ENCODE data around the gene NOTCH2NLA.
A peak's percentile ranks its signal among the peaks of the same experiment; 100 is the strongest.
"Not testable (repeated sequence)": the region's sequence is repeated elsewhere in the genome, so short reads cannot be mapped to it uniquely, and the experiment has no call there.

NOTCH2NLA gene

GRCh38 chr1:146228710-146229477 lies at the start of gene NOTCH2NLA:
Gene NOTCH2NLA (minus strand): TSS chr1:146229021. CDS start chr1:146189337, 39,684 bp downstream.
- not testable (repeated sequence) for H3K27me3 ChIP-seq (ENCODE audit: control insufficient read depth, insufficient read depth, low read length); H3K79me2 ChIP-seq; H3K9me3 ChIP-seq (ENCODE audit: control insufficient read depth, low read length); H3K9ac ChIP-seq; H3K27ac ChIP-seq; H3K4me1 ChIP-seq; H3K36me3 ChIP-seq (ENCODE audit: control insufficient read depth, insufficient read depth, low read length)
- H3K4me2 ChIP-seq (ENCODE audit: low read length): peak within 1 kb of the TSS; percentile 53
- peak within 1 kb of the TSS; percentile 46 for H3K4me3 ChIP-seq (ENCODE audit: low read depth, low read length)
- H2AFZ ChIP-seq: peak within 1 kb of the TSS; percentile 73

- not testable (repeated sequence) for H3K36me3 ChIP-seq (ENCODE audit: control insufficient read depth, insufficient read depth, low read length); H3K9ac ChIP-seq; H3K79me2 ChIP-seq; H2AFZ ChIP-seq; H3K9me3 ChIP-seq (ENCODE audit: control insufficient read depth, low read length); H3K27ac ChIP-seq; H3K4me3 ChIP-seq (ENCODE audit: low read depth, low read length); H3K4me1 ChIP-seq; H3K4me2 ChIP-seq (ENCODE audit: low read length); H3K27me3 ChIP-seq (ENCODE audit: control insufficient read depth, insufficient read depth, low read length)
These were observed 49.5 kb upstream of the NOTCH2NLA start for GRCh38 chr1:146278346-146278745.

- not testable (repeated sequence) for H2AFZ ChIP-seq; H3K4me1 ChIP-seq; H3K4me2 ChIP-seq (ENCODE audit: low read length)
These were observed 48.3 kb upstream of the NOTCH2NLA start for GRCh38 chr1:146277087-146277486.

GRCh38 chr1:146274083-146274482 lies 45.3 kb upstream of the NOTCH2NLA start:
- H3K27me3 ChIP-seq (ENCODE audit: control insufficient read depth, insufficient read depth, low read length); H3K9ac ChIP-seq; H3K9me3 ChIP-seq (ENCODE audit: control insufficient read depth, low read length); H3K79me2 ChIP-seq; H3K4me1 ChIP-seq; H3K4me2 ChIP-seq (ENCODE audit: low read length); H3K4me3 ChIP-seq (ENCODE audit: low read depth, low read length); H2AFZ ChIP-seq; H3K27ac ChIP-seq; H3K36me3 ChIP-seq (ENCODE audit: control insufficient read depth, insufficient read depth, low read length): not testable (repeated sequence)

More at GRCh38 chr1:146277087-146277486, 48.3 kb upstream of the NOTCH2NLA start:
- not testable (repeated sequence) for H3K9ac ChIP-seq; H3K79me2 ChIP-seq; H3K36me3 ChIP-seq (ENCODE audit: control insufficient read depth, insufficient read depth, low read length); H3K9me3 ChIP-seq (ENCODE audit: control insufficient read depth, low read length); H3K27ac ChIP-seq; H3K27me3 ChIP-seq (ENCODE audit: control insufficient read depth, insufficient read depth, low read length); H3K4me3 ChIP-seq (ENCODE audit: low read depth, low read length)

- not testable (repeated sequence) for H3K4me3 ChIP-seq (ENCODE audit: low read depth, low read length)
These were observed 44.4 kb upstream of the NOTCH2NLA start for GRCh38 chr1:146273194-146273593.

GRCh38 chr1:146272734-146273133 lies 43.9 kb upstream of the NOTCH2NLA start:
- not testable (repeated sequence) for H3K4me3 ChIP-seq (ENCODE audit: low read depth, low read length); H3K4me2 ChIP-seq (ENCODE audit: low read length); H3K9me3 ChIP-seq (ENCODE audit: control insufficient read depth, low read length); H3K79me2 ChIP-seq; H2AFZ ChIP-seq; H3K36me3 ChIP-seq (ENCODE audit: control insufficient read depth, insufficient read depth, low read length); H3K4me1 ChIP-seq; H3K9ac ChIP-seq; H3K27ac ChIP-seq; H3K27me3 ChIP-seq (ENCODE audit: control insufficient read depth, insufficient read depth, low read length)

More at GRCh38 chr1:146273194-146273593, 44.4 kb upstream of the NOTCH2NLA start:
- H3K36me3 ChIP-seq (ENCODE audit: control insufficient read depth, insufficient read depth, low read length); H3K27me3 ChIP-seq (ENCODE audit: control insufficient read depth, insufficient read depth, low read length); H3K9me3 ChIP-seq (ENCODE audit: control insufficient read depth, low read length); H3K27ac ChIP-seq; H3K9ac ChIP-seq; H3K79me2 ChIP-seq; H3K4me2 ChIP-seq (ENCODE audit: low read length); H3K4me1 ChIP-seq; H2AFZ ChIP-seq: not testable (repeated sequence)

- H2AFZ ChIP-seq; H3K9ac ChIP-seq; H3K9me3 ChIP-seq (ENCODE audit: control insufficient read depth, low read length); H3K4me1 ChIP-seq; H3K36me3 ChIP-seq (ENCODE audit: control insufficient read depth, insufficient read depth, low read length); H3K4me3 ChIP-seq (ENCODE audit: low read depth, low read length); H3K27ac ChIP-seq; H3K4me2 ChIP-seq (ENCODE audit: low read length); H3K79me2 ChIP-seq; H3K27me3 ChIP-seq (ENCODE audit: control insufficient read depth, insufficient read depth, low read length): not testable (repeated sequence)
These were observed 43.2 kb upstream of the NOTCH2NLA start for GRCh38 chr1:146271977-146272376.

- not testable (repeated sequence) for H3K4me3 ChIP-seq (ENCODE audit: low read depth, low read length); H2AFZ ChIP-seq; H3K4me1 ChIP-seq; H3K4me2 ChIP-seq (ENCODE audit: low read length); H3K9me3 ChIP-seq (ENCODE audit: control insufficient read depth, low read length); H3K79me2 ChIP-seq; H3K27me3 ChIP-seq (ENCODE audit: control insufficient read depth, insufficient read depth, low read length); H3K27ac ChIP-seq; H3K36me3 ChIP-seq (ENCODE audit: control insufficient read depth, insufficient read depth, low read length); H3K9ac ChIP-seq
These were observed 41.3 kb upstream of the NOTCH2NLA start for GRCh38 chr1:146270129-146270528.

- H3K4me1 ChIP-seq; H3K79me2 ChIP-seq; H3K27ac ChIP-seq; H3K9me3 ChIP-seq (ENCODE audit: control insufficient read depth, low read length); H2AFZ ChIP-seq; H3K9ac ChIP-seq; H3K4me2 ChIP-seq (ENCODE audit: low read length); H3K27me3 ChIP-seq (ENCODE audit: control insufficient read depth, insufficient read depth, low read length); H3K4me3 ChIP-seq (ENCODE audit: low read depth, low read length); H3K36me3 ChIP-seq (ENCODE audit: control insufficient read depth, insufficient read depth, low read length): not testable (repeated sequence)
These were observed 37.4 kb upstream of the NOTCH2NLA start for GRCh38 chr1:146266179-146266748.

- not testable (repeated sequence) for H3K4me2 ChIP-seq (ENCODE audit: low read length); H3K9ac ChIP-seq; H3K4me1 ChIP-seq; H3K79me2 ChIP-seq; H3K27ac ChIP-seq; H2AFZ ChIP-seq; H3K36me3 ChIP-seq (ENCODE audit: control insufficient read depth, insufficient read depth, low read length); H3K4me3 ChIP-seq (ENCODE audit: low read depth, low read length); H3K27me3 ChIP-seq (ENCODE audit: control insufficient read depth, insufficient read depth, low read length); H3K9me3 ChIP-seq (ENCODE audit: control insufficient read depth, low read length)
These were observed 35.9 kb upstream of the NOTCH2NLA start for GRCh38 chr1:146264761-146265160.

GRCh38 chr1:146260006-146260730 lies 31.3 kb upstream of the NOTCH2NLA start:
- not testable (repeated sequence) for H3K9me3 ChIP-seq (ENCODE audit: control insufficient read depth, low read length); H3K27me3 ChIP-seq (ENCODE audit: control insufficient read depth, insufficient read depth, low read length); H3K79me2 ChIP-seq; H3K4me3 ChIP-seq (ENCODE audit: low read depth, low read length); H2AFZ ChIP-seq; H3K36me3 ChIP-seq (ENCODE audit: control insufficient read depth, insufficient read depth, low read length); H3K27ac ChIP-seq; H3K9ac ChIP-seq; H3K4me1 ChIP-seq; H3K4me2 ChIP-seq (ENCODE audit: low read length)
